HuH-7 (cell line): ENCODE measurements around the gene DMD.

ENCODE experiments used
- DNase-seq: peaks from one replicate; pipeline ENCODE4 v3.0.0; 2011; ENCODE audit warnings: low spot score

DMD gene

GRCh38 chrX:31112226-31112999 lies 2098.9 kb downstream of the DMD start:
- DNase-seq = no peak

DNA sequence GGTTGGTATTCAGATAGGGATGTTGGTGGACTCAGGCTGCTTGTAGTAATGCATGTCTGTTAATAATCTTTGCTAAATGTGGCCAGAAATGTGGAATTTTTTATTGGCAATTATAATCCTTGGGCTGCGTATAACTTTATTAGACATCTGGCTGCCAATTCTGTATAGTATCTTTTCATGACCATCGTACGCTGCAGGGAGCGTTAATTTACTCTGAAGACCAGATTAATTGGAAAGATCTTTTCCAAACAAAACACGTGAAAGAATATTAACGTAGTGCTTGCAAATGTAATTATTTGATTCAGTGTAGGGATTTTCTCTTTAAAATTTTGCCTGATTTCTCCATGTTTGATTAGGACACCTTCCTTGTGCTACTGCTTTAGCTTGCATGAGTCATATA lies 2100.7 kb downstream of the DMD start:
- DNase-seq = no peak

GRCh38 chrX:31099536-31100090 lies 2111.7 kb downstream of the DMD start:
- no peak for DNase-seq

GRCh38 chrX:31098079-31098478 lies 2113.3 kb downstream of the DMD start:
- DNase-seq = no peak

- DNase-seq = no peak
These were observed 2117.7 kb downstream of the DMD start for GRCh38 chrX:31093639-31093975.

GRCh38 chrX:31092970-31093638 lies 2118.2 kb downstream of the DMD start:
- no peak for DNase-seq

- no peak for DNase-seq
These were observed 2118.9 kb downstream of the DMD start for GRCh38 chrX:31092476-31092875.

DNA sequence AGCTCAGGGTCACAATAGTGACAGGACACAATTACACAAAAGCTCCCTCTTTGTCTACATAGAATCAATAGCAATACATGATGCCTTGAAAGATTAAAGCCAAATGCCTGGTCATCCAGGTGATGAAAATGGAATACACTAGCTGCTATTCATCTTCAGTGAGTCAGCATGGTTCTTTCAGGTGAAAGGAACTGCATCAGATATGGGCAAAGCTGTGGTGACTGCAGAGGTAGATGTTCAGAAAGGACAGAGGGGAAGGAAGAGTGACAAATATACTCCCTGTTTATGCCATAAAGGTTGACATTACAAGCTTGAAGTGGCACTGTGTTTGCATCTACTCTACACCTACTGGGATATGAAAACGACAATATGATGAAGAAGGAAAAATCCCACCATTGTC lies 2119.5 kb downstream of the DMD start:
- DNase-seq = no peak

DNA sequence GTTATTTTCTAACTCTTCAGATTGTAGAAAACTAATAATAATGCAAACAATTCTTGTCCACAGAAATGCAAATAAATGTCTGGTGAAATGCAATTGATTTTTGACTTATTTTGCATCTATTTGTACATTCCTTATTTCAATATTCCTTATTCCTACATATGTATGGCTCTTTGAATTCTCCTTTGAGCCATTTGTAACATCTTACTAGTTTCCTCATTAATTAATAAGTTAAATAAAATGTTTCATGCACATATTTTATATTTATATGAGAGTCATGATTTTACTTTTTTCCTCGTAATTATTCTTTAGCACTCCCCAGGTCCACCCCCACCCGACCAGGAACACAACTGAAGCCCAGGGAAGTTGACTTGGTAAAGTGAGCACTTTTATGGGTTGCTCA lies 2136.8 kb downstream of the DMD start:
- no peak for DNase-seq

DNA sequence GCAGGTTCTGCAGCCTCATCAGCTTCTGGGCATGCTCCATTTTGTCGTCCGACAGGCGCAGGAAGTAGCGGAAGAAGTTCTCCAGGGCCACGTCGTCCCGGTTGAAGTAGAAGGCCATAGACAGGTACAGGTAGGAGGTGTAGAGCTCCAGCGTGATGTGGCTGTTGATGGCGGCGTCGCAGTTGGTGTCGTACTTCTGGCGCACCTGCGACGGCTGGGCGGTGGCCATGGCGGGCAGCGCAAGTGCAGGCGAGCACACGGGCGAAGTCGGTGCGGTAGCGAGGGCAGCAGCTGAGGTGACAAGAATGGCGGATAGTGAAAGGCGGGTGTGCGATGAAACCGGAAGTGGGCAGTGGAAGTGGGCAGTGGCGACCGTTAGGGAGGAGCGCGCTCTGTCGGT lies 2139.6 kb downstream of the DMD start, which contains the start of gene FTHL17:
Gene FTHL17 (minus strand): TSS at position 317 of the 400 bp plus-strand sequence. CDS start 88 bp downstream, at position 229.
- no peak for DNase-seq

DNA sequence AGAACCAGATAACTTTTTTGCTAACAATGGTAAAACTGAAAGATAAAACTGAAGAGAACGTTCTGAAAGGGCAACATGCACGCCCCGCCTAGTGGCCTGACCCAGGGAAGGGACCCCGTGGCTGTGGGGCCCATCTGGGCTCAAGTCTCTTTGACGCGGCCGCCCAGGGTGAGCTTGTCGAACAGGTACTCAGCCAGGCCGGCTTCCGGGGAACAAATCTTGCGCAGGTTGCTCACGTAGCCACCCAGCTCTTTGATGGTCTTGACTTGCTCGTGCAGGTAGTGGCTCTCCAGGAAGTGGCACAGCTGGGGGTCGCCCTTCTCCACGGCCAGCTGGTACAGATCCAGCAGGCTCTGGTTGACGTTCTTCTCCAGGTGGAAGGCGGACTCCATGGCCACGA lies 2140.1 kb downstream of the DMD start:
- DNase-seq = no peak

DNA sequence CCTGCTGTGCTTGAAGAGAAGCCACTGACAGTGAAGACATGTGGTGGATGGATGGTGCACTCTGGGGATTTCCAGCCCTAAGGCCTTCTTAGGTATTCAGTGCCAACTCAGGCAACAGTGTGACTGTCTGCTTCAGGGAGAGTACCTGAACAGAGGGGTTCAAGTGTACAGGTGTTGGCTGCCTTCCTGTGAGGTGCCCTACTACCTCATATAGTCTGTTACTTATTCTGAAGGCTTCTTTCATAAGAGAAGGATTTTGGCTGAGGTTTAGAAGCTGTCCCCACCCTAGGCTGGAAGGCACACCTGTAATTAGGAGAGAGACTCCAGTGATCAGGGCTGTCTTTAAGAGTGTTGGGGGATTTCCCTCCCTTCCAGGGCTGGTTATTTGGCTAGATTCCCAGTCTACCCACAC lies 2141.3 kb downstream of the DMD start:
- DNase-seq = no peak
